ENCODE measurements around the gene SPIN2B. TPM values are rescaled to one million over a fixed set of nuclear protein-coding genes. Genes with fewer than 3 reads are reported as not detected.

SPIN2B gene
- total and polyA plus RNA-seq, 2 of the 8 experiments (the other 6 are each of a cell fraction or from before 2014, with no cell fraction given) = 7.4 to 12.8 TPM

DNA sequence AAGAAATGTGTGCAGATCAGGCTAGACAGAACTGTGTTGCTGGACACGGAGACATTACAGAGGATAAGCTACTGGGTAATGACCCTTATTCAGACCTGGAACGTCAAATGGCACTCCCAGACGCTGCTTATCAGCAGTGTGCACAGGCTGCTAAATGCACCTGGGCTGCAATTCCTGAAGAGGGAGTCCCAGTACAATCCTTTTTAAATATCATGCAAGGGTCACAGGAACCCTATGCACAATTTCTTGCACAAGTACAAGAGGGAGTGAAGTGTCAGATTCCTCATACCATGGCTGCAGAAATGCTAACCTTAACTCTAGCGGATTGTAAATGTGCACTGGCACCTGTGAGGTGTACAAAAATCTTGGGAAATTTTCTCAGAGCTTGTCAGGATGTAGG is 16.9 kb downstream of the SPIN2B start:
- no peaks in the 10 kb centered on the region for H3K79me1 ChIP-seq (ENCODE audit: low read depth, low read length)
- H3K14ac ChIP-seq (ENCODE audit: insufficient read length) = no peak overlapping the region
- no peak overlapping the region for H2BK15ac ChIP-seq (ENCODE audit: low read length)
- H3K4me2 ChIP-seq (ENCODE audit: insufficient read depth in 1 of 2, low read depth in 2 of 2, low read length in 2 of 2) = no peak overlapping the region
- no peaks in the 10 kb centered on the region for H3K27me3 ChIP-seq (replicated peaks in 1 of 4; ENCODE audit: control insufficient read depth in 3 of 4, extremely low read depth in 1 of 4, insufficient read depth in 3 of 4, low read length in 3 of 4)
- H3K4me1 ChIP-seq (replicated peaks in 1 of 4; ENCODE audit: control insufficient read depth in 3 of 4, insufficient read depth in 4 of 4, low read length in 3 of 4) = 0 out of 7 replicates have a peak, but pooled peaks cover 0 to 2% (median 0%) of the 10 kb centered on the region in 4 experiments
- H2BK5ac ChIP-seq (ENCODE audit: low read depth, low read length) = no peak overlapping the region
- H3K18ac ChIP-seq (ENCODE audit: extremely low read depth, low read length) = no peak overlapping the region
- DNase-seq (ENCODE audit: low read depth in 1 of 2, low spot score in 2 of 2) (no peak), FAIRE-seq (no peak)
- H2BK20ac ChIP-seq (ENCODE audit: low read length) = no peak overlapping the region
- no peak overlapping the region for H4K8ac ChIP-seq (ENCODE audit: extremely low read depth, insufficient read depth, low read length)
- 94% methylated on average over 3 of the region's 4 CpGs; no CpG with 5 or more reads in 1 of the 2 experiments for WGBS, 2 experiments (ENCODE audit: extremely low coverage in 1 of 2, insufficient coverage in 1 of 2, insufficient read length in 1 of 2, insufficient replicate concordance in 2 of 2, low coverage in 1 of 2, low lambda C conversion rate in 2 of 2, missing lambda C conversion rate in 1 of 2)
- ChIA-PET POLR2A (ENCODE audit: partially characterized antibody) (interaction anchor here (1.3 kb wide), 1 partner anchor 17 kb away, joined by 3 read pairs; the partner anchor contains the start of gene SPIN2B), CTCF (ENCODE audit: partially characterized antibody) (no interaction called here)
- no peaks in the 10 kb centered on the region for H3K9me3 ChIP-seq (ENCODE audit: insufficient read depth in 2 of 2, low read depth in 1 of 2, low read length in 1 of 2)
- no peaks in the 10 kb centered on the region for H3K79me2 ChIP-seq (ENCODE audit: control insufficient read depth in 1 of 2, insufficient read depth in 2 of 2, low read length in 2 of 2)
- H3K27ac ChIP-seq (ENCODE audit: low read depth, low read length) = no peak overlapping the region
- no peak overlapping the region for H3K56ac ChIP-seq (replicated peaks; ENCODE audit: insufficient read length, low read depth, low read length)
- H2BK12ac ChIP-seq (ENCODE audit: low read depth, low read length) = no peak overlapping the region
- H3K4ac ChIP-seq (replicated peaks; ENCODE audit: insufficient read length, low read depth, low read length) = no peak overlapping the region
- H4K91ac ChIP-seq (replicated peaks; ENCODE audit: insufficient read length, low read length) = no peak overlapping the region
- no peak overlapping the region for H3K23ac ChIP-seq (ENCODE audit: insufficient read length)
- H4K20me1 ChIP-seq (replicated peaks in 1 of 2; ENCODE audit: control insufficient read depth in 1 of 2, insufficient read depth in 2 of 2, low read length in 2 of 2) = no peaks in the 10 kb centered on the region
- H2AFZ ChIP-seq (ENCODE audit: low read length) = no peak overlapping the region
- no peak overlapping the region for H2BK120ac ChIP-seq (replicated peaks; ENCODE audit: low read depth, low read length)
- no peak overlapping the region for H4K5ac ChIP-seq (ENCODE audit: insufficient read length, low read depth, low read length)
- no peaks in the 10 kb centered on the region for H3K23me2 ChIP-seq (ENCODE audit: low read depth, low read length)
- no peak overlapping the region for H2AK5ac ChIP-seq (ENCODE audit: low read depth, low read length)
- H3K9ac ChIP-seq (replicated peaks in 1 of 4; ENCODE audit: extremely low read depth in 1 of 4, low read depth in 3 of 4, low read length in 3 of 4) = no peak overlapping the region
- no peak overlapping the region for H3K4me3 ChIP-seq (ENCODE audit: extremely low read depth in 1 of 4, insufficient read depth in 2 of 4, low read depth in 3 of 4, low read length in 4 of 4)
- H3K36me3 ChIP-seq (ENCODE audit: control insufficient read depth in 2 of 4, insufficient read depth in 4 of 4, low read length in 3 of 4) = peaks cover 0 to 3% (median 1%) of the 10 kb centered on the region in 4 experiments; a peak in 3 of 8 replicates
- TF ChIP-seq, protein P1, sequence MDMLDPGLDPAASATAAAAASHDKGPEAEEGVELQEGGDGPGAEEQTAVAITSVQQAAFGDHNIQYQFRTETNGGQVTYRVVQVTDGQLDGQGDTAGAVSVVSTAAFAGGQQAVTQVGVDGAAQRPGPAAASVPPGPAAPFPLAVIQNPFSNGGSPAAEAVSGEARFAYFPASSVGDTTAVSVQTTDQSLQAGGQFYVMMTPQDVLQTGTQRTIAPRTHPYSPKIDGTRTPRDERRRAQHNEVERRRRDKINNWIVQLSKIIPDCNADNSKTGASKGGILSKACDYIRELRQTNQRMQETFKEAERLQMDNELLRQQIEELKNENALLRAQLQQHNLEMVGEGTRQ (IDR thresholded peaks at IDR 0.05; ENCODE audit: low read length) = no peak
- TF ChIP-seq, protein P2, sequence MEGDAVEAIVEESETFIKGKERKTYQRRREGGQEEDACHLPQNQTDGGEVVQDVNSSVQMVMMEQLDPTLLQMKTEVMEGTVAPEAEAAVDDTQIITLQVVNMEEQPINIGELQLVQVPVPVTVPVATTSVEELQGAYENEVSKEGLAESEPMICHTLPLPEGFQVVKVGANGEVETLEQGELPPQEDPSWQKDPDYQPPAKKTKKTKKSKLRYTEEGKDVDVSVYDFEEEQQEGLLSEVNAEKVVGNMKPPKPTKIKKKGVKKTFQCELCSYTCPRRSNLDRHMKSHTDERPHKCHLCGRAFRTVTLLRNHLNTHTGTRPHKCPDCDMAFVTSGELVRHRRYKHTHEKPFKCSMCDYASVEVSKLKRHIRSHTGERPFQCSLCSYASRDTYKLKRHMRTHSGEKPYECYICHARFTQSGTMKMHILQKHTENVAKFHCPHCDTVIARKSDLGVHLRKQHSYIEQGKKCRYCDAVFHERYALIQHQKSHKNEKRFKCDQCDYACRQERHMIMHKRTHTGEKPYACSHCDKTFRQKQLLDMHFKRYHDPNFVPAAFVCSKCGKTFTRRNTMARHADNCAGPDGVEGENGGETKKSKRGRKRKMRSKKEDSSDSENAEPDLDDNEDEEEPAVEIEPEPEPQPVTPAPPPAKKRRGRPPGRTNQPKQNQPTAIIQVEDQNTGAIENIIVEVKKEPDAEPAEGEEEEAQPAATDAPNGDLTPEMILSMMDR (IDR thresholded peaks at IDR 0.05; ENCODE audit: control extremely low read depth in 1 of 3, insufficient read depth in 1 of 3, low read depth in 1 of 3, low read length in 3 of 3) = no peak
- no peak for TF ChIP-seq TCF12 (IDR thresholded peaks at IDR 0.05; ENCODE audit: low read depth, low read length)
- no peak for TF ChIP-seq YY1 (IDR thresholded peaks at IDR 0.05; ENCODE audit: low read depth, low read length)
- TF ChIP-seq CTBP2 (IDR thresholded peaks at IDR 0.05; ENCODE audit: borderline replicate concordance, insufficient read depth, insufficient read length, low read length) = no peak
- no peak for TF ChIP-seq RBBP5 (IDR thresholded peaks at IDR 0.05; ENCODE audit: borderline replicate concordance, low read depth, low read length)
- no peak for TF ChIP-seq BCL11A (IDR thresholded peaks at IDR 0.05; ENCODE audit: low read depth in 2 of 2, low read length in 2 of 2)
- no peak for TF ChIP-seq TAF1 (IDR thresholded peaks at IDR 0.05; ENCODE audit: low read depth, low read length)
- no peak for TF ChIP-seq JUND (IDR thresholded peaks at IDR 0.05; ENCODE audit: low read length)
- TF ChIP-seq ASH2L (IDR thresholded peaks at IDR 0.05; ENCODE audit: low read length) = no peak
- no peak for TF ChIP-seq SP2 (IDR thresholded peaks at IDR 0.05; ENCODE audit: low read length)
